Stimulated activated CD8-positive, alpha-beta memory T cell treated with anti-CD3 and anti-CD28 coated beads, Interleukin-4, amount 100 ng/mL, for 48 hours (primary cell): ENCODE data around the gene BUD13.
"Not testable (repeated sequence)": the region's sequence is repeated elsewhere in the genome, so short reads cannot be mapped to it uniquely, and the experiment has no call there.

ENCODE experiments used
- DNase-seq: peaks from one replicate; pipeline ENCODE4 v3.0.0-alpha.2; 2020

BUD13 gene, protein sequence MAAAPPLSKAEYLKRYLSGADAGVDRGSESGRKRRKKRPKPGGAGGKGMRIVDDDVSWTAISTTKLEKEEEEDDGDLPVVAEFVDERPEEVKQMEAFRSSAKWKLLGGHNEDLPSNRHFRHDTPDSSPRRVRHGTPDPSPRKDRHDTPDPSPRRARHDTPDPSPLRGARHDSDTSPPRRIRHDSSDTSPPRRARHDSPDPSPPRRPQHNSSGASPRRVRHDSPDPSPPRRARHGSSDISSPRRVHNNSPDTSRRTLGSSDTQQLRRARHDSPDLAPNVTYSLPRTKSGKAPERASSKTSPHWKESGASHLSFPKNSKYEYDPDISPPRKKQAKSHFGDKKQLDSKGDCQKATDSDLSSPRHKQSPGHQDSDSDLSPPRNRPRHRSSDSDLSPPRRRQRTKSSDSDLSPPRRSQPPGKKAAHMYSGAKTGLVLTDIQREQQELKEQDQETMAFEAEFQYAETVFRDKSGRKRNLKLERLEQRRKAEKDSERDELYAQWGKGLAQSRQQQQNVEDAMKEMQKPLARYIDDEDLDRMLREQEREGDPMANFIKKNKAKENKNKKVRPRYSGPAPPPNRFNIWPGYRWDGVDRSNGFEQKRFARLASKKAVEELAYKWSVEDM

DNA sequence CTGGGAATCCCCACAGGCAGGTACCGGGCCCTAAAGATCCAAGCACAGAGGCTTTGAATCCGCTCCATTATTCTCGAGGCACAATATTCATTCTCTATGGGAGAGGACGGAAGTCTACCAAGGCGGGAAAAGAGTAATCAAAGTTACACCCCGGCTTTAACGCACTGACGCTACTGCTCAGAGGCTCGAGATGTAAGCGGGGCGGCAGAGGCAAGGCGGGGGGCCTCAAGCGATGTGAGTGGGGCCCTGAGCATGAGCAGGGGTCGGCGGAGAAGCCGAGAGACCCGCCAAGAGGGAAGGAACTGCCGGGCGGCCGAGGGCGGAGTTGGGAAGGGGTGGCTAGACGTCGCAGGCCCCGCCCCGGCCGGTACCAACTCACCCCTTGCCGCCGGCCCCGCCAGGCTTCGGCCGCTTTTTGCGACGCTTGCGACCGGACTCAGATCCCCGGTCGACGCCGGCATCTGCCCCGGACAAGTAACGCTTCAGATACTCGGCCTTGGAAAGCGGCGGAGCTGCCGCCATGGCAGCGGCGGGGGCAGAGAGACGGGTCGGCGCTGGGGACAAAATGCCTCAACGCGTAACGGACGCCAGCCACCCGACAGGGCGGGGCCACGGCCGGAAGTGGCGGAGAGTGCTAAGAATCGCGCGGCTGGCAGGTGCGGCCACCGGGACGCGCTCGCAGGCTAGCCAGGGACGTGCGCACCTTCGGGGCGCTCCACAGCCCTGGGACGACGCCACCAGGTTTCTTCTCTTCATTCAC is at the start of gene BUD13:
Gene BUD13, minus strand, starts transcription at position 545 of the 760 bp plus-strand sequence. Its CDS starts 23 bp downstream, at position 522.
- peak; percentile 97 for DNase-seq

DNA sequence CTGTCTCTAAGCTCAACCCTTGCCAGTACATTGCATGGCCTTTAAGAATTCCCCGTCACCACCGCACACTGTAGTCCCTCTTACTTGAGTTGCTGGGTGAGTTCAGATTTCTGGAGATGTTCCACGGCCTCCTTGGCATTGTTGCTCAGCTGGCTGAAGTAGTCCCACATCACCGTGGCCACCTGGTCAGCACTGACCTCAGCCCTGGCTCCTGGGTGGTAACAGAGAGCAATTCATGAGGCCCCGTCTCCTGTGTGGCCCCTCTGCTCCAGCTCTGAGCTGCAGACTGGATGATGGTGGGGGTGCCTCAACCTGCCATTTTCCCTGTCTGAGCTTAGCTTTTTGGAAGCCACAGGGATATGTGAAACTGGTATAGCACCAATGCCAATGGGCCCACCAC is 49.8 kb upstream of the BUD13 start:
- no peak for DNase-seq

DNA sequence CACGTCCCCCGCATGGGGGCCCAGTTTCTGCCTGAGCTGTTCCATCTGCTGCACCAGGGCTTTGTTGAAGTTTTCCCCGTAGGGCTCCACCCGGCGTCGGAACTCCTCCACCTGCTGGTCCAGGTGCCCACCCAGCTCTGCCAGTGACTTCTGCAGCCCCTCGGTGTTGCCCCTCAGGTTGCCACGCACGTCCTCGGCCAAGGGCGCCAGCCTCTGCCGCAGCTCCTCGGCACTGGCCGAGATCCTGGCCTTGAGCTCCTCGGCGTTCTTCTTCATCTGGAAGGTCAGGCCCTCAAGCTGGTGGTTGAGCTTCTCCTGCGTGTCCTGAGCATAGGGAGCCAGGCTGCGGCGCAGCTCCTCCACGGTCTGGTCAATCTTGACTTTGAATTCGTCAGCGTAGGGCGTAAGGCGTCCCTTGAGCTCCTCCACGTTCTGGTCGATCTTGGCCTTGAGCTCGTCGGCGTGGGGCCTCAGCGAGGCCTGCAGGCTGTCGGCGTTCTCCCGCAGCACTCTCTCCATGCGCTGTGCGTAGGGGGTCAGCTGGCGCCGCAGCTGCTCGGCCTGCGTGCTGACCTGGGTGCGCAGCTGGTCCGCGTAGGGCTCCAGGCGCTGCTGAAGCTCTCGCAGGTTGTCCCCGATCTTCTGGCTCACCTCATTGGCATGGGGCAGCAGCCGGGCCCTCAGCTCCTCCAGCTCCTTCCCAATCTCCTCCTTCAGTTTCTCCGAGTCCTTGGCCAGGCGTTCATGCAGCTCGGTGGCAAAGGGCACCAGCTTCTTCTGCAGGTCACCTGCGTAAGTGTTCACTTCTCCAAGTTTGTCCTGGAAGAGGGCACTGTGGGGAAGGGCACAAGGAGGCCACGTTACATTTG is 48.5 kb upstream of the BUD13 start:
- DNase-seq = no peak

DNA sequence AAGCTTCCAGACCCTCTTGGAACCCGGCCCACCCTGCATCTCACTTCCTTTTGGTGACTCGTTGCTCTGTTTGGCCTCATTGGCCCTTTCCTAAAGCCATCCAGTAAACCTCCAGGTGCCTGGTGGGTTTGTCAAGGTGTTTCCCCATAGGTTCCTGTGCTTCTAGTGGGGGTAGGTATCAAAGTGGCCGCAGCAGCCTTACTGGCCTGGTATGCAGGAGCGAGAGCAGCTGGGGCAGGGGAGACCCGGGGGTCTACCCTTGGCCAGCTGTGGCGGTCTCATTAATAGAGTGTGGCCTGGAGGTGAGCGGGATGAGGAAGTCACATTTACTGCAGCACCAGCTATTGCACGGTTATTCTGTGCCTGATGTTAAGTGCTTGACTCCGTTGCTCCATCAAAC is 46.3 kb upstream of the BUD13 start:
- DNase-seq = no peak

DNA sequence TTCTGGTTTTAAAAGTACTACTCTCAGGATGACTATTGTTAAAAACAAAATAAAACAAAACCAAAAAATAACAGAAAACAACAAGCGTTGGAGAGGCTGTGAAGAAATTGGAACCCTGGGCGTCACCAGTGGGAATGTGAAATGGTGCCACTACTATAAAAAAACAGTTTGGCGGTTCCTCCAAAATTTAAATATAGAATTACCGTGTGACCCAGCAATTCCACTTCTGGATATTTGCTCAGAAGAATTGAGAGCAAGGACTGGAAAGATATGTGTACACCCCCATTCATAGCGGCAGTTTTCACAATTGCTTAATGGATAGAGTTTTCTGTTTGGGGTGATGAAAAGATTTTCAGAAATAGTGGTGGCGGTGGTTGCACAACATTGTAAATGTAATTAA is 41.7 kb upstream of the BUD13 start:
- DNase-seq = no peak

DNA sequence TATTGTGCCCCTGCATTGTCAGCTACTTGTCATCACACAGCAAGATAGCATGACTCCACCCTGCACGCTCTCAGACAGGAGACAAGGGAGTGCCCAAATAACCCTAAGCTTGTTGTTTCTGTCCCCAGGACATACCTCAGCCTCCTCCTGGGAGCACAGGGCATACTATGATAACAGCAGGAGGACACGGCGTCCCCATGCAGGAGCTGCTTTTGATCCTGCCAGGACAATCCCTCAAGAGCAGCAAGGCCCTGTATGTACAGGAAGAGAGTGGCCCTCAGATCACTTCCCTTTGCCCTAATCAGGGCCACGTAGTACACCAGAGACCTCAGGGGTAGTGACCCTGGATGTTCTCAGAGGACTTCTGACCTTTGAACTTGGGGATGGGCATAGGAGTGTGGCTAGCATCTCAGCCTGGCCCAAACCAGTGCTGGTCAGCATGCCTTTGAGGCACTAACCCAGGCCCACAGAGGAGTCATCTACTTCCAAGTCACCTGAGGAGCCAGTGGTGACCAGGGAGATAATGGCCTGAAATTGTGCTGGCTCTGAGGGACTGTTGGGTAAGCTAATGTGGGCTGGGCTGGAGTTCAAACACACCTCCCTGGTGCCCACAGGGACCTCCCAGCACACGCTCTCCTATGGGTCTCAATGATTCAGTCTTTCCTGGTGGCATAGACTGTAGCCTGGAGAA is 41.1 kb upstream of the BUD13 start:
- DNase-seq = peak; percentile 18

DNA sequence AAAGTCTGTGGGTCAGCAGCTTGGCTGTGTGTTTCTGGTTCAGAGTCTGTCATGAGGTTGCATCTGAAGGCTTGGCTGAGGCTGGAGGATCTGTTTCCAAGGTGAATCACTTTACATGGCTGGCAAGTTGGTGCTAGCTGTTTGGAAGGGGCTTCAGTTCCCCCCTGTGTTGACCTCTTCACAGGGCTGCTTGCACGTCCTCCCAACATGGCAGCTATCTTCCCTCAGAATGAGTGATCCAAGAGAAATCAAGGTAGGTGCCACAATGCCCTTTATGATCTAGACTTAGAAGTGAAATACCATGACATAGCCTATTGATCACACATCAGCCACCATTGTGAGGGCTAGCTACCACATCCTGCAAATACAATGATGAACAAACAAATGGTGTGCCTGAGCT is 40.4 kb upstream of the BUD13 start:
- DNase-seq = peak; percentile 17

DNA sequence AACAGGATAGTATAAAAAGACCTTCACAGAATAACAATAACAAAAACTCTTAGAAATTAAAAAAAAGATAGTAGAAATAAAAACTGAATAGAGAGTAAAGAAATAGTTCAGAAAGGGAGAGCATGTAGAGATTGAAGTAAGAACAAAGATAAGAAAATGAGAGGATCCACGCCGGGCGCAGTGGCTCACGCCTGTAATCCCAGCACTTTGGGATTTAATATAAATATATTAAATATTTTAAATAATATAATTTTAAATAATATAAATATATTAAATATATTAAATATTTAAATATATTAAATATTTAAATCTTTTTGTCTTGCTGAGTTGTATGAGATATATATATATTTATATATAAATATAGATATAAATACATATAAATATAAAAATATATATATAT is 39.3 kb upstream of the BUD13 start:
- no peak for DNase-seq

DNA sequence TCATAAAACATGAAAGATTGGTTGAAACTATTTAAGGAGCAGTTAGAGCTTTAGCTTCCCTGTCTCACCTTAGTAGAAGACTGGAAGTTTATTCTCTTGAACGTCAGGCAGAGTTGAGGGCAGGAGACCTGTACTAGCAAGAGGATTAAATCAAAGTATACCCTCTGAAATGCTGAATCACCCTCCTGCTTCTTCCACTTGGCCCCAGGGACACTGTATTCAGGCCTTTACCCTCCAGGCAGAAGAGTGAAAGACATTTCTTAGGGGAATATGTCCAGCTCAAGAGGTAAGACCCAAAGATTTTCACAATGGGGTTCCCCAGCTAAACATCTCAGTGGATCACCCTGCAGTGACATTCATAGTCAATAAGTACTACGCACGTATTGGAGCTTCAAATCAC is 38.4 kb upstream of the BUD13 start:
- no peak for DNase-seq

DNA sequence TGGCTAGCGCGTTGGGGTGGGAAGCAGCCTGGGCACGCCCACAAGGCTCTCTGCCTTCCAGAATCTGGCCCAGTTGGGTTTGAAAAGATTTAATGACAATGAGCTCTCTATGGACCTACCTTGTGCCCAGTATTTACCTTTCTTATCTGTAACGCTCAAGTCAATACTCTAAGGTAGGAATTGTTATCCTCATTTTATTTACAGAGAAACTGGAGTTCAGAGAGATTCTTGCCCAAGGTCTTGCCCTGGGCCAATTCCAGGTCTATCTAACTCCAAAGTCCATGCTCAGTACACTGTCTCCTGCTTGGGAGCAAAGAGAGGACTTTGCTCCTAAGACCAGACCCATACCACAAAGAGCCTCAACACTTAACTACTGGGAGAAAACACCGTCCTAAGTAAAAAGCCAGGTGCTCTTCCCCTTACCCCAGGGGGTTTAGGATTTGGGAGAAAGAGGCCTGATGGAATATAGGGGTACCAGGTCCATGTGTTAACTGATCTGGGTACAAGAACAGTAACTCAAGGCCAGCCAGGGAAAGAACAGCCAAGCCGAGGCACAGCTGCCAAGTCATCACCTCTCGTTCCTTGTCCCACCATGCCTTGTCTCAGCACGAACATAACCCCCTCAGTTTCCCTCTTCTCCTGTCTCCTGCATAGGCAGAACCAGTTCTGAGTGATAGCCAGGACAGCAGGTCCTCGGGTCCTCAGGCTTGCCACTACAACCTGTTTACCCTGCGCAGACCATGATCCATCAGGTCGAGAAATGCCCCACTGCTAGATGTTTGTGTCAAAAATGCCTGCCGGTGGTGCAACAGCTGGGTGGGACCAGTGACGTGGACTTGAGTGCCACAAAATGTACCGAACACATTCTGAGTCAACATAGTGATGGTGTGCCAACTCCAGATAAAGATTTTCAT is 35.7 kb upstream of the BUD13 start:
- peak; percentile 15 for DNase-seq

DNA sequence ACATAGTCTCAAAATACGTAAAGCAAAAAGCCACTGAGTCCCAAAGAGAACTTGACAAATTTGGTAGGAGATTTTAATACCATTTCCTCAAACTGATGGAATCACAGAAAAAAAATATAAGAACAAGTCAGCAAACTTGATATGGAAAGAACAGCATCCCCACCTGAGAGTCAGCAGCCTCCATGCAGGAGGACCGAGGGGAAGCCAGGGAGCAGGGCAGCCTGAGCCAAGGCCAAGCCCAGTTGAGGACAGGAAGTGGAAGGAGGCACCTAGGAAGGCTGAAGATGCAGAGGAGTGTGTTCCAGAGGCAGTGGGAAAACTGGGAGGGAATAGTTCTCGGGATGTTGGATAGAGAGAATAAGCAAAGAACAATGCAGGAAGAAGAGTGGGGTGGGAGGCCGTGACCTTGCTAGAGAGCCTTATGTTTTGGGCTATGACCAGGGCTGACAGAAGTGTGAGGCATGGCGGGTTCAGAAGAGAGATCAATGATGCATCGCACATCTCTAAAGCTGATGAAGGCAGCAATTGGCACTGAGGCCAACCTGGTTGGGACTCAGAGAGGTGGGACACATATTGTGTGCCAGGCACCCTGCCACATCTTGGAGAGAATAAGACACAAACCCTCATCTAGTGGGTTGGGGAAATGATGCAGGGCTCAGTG is 34.9 kb upstream of the BUD13 start:
- DNase-seq = peak; percentile 18

DNA sequence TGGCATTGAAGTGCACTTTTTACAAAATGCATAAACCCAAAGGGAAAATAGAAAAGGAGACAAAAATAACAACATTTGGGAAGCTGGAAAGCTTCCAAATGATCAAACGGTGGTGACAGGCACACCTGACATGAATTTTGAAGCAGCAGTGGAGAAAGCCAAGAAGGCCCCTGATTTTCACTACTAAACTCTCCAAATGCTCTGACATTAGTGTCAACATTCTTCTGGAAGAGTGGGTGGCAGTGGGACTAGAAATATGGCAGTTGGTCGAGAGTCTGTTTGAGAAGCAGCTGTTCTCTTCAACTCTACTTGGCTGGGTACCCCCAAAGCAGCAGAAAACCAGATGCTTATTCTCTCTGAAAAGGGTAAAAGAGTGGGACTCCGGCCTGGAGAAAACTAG is 31.2 kb upstream of the BUD13 start:
- no peak for DNase-seq

DNA sequence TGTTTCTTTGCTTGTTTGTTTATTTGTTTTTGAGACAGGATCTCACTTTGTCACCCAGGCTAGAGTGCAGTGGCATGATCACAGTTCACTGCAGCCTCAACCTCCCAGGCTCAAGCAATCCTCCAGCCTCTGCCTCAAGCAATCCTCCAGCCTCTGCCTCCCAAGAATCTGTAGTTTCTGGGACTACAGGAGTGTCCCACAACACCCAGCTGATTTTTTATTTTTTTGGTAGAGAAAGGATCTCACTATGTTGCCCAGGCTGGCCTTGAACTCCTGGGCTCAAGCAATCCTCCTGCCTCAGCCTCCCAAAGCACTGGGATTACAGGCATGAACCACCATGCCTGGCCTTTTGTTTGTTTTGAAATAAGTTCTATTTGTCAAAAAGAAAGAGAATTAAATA is 28.9 kb upstream of the BUD13 start:
- not testable (repeated sequence) for DNase-seq

DNA sequence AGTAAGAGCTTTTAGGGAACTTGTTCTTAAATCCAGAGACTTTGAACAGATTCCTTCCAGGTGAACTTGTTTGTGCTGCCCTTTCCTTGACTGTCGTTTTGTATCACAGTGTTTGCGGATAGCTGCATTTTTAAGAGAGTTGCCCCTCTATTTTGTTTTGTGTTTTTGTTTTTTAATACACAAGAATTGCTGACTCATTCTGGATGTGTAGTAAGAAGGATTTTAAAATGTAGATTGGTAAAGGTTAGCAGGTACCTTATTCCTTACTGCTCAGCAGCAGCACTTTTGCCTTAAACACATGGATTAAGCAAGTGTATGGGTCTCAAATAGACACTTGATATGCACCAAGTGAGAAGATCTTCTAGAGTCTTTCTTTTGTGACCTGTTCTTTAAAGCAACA is 27.8 kb upstream of the BUD13 start:
- DNase-seq = no peak

DNA sequence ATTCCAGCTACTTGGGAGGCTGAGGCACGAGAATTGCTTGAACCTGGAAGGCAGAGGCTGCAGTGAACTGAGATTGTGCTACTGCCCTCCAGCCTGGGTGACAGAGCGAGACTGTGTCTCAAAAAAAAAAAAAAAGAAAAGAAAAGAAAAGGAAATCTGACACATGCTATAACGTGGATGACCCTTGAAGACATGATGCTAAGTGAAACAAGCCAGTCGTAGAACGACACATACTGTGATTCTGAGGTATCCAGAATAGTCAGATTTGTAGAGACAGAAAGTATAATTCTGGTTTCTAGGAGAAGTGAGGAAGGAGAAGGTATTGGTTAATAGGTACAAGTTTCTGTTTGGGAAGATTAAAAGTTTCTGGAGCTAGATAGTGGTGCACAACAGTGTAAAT is 25.6 kb upstream of the BUD13 start:
- peak; percentile 18 for DNase-seq

DNA sequence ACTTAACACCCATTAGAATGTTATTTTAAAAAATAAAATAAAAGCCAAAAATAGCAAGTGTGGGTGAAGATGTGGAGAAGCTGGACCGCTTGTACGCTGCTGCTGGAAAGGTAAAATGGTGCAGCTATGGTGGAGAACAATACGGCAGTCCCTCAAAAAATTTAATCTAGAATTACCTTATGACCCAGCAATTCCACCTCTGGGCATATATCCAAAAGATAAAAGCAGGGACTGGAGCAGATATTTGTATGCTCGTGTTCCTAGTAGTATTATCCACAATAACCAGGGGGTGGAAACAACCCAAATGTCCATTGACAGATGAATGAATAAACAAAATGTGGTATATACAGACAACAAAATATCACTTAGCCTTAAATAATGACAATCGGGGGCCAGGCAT is 25.0 kb upstream of the BUD13 start:
- DNase-seq = no peak

DNA sequence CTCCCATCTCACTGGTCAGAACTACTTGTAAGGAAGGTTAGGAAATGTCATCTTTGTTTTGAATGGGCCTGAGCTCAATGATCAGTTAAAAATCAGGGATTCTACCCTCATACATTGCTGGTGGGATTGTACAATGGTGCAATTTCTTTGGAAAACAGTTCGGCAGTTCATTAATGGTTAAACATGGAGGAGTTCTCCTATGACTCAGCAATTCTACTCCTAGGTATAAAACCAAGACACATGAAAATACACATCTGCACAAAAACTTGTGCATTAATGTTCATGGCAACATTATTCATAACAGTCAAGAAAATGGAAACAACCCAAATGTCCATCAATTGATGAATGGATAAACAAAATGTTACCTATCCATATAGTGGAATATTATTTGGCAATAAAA is 23.8 kb upstream of the BUD13 start:
- no peak for DNase-seq

DNA sequence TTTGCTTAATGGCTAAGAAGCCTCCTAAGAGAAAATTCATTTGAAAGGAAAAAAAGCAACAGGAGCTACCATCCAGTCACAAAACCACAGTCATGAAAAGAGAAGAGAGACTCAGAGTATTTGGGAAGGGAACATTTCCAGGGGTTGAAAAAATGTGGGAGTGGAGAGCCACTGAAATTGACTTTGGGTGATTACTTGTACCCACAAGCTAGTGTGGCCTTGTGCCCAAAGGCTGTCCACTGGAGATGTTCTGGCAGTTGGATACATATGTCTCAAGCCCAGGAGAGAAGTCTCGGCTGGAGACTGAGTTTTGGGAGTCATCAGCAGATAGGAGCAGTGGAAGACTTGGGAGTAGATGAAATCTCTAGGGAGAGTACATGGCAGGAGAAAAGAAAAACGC is 22.1 kb upstream of the BUD13 start:
- DNase-seq = no peak

DNA sequence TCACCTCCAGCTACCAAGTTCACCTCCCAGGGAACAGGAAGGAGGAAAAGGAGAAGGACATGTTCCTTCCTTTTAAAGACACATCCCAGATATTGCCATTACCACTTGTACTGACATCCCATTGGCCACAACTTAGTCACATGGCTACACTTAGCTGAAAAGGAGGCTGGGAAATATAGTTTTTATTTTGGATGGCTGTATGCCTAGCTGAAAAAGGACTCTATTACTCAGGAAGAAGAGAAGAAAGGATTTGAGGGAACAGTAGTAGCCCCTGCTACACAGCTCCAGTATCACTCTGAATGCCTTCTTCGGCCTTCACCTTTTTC is 20.9 kb upstream of the BUD13 start:
- DNase-seq = no peak

DNA sequence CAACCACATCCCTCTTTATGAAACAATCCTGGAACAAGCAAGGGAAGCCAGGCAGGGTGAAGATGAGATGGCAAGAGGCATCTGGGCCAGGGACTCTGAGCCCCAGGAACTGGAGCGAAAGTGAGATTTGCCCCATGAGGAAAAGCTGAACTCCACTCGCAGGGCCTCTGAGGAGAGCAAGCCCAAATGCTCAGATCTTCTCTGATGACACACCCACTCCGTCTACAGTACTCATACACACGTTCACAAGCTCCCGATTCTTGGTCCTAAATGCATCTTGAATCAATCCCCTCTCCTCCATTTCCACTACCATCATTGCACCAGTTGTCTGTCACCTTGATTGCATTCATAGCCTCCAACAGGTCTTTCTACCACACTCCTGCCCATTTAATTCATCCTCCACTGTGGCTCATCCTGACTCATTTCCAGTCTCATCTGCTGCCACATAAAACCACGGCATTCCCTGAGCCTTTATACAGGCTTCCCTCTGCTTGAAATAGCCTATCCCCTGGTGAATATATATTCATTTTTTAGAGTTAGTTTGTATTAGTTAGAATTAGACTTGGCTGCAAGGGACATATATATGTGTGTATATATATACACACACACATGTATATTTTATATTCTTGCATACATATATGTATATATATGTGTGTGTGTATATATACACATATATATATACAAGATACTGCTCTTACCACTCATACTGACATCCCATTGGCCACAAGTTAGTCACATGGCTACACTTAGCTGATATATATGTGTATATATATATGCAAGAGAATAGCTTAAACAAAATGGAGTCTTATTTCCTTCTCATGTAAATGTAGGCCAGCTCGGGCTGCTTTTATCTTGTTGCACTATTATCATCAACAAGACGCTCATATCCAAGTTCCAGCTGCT is 20.3 kb upstream of the BUD13 start:
- no peak for DNase-seq
